ENCODE measurements around the gene NIT1.

NIT1 gene

GRCh38 chr1:161117759-161118581 lies at the start of gene NIT1, which contains the start of gene PFDN2:
NIT1 (plus strand) TSS chr1:161118105; CDS start chr1:161118177, 72 bp downstream.
PFDN2 (minus strand) TSS chr1:161118037; CDS start chr1:161118026, 11 bp downstream.
- peak; percentile 67 for DNase-seq

- no peak for DNase-seq
Observed at GRCh38 chr1:161068306-161069234, 49.3 kb upstream of the NIT1 start.

- no peak for DNase-seq
Observed at GRCh38 chr1:161069241-161069640, 48.7 kb upstream of the NIT1 start.

- DNase-seq = no peak
Observed at GRCh38 chr1:161069731-161070270, 48.1 kb upstream of the NIT1 start, which contains the start of gene ARHGAP30. ARHGAP30 (minus strand) TSS chr1:161069891; CDS start chr1:161069624, 267 bp downstream.

- DNase-seq = no peak
Observed at GRCh38 chr1:161070761-161071160, 47.1 kb upstream of the NIT1 start.

GRCh38 chr1:161071886-161072371 lies 46.0 kb upstream of the NIT1 start:
- DNase-seq = no peak

GRCh38 chr1:161072751-161073449 lies 45.0 kb upstream of the NIT1 start:
- DNase-seq = no peak

GRCh38 chr1:161073474-161074121 lies 44.3 kb upstream of the NIT1 start:
- no peak for DNase-seq

GRCh38 chr1:161074676-161075368 lies 43.1 kb upstream of the NIT1 start:
- DNase-seq = no peak

GRCh38 chr1:161076410-161076809 lies 41.5 kb upstream of the NIT1 start:
- no peak for DNase-seq

GRCh38 chr1:161077426-161077825 lies 40.5 kb upstream of the NIT1 start:
- no peak for DNase-seq

GRCh38 chr1:161079436-161080110 lies 38.3 kb upstream of the NIT1 start:
- no peak for DNase-seq

GRCh38 chr1:161080441-161081405 lies 37.2 kb upstream of the NIT1 start:
- DNase-seq = no peak

GRCh38 chr1:161081519-161081918 lies 36.4 kb upstream of the NIT1 start:
- no peak for DNase-seq

- DNase-seq = no peak
Observed at GRCh38 chr1:161082483-161082882, 35.4 kb upstream of the NIT1 start.

GRCh38 chr1:161082996-161083747 lies 34.7 kb upstream of the NIT1 start:
- no peak for DNase-seq

- DNase-seq = no peak
Observed at GRCh38 chr1:161083748-161084596, 33.9 kb upstream of the NIT1 start.

- DNase-seq = no peak
Observed at GRCh38 chr1:161084597-161084988, 33.3 kb upstream of the NIT1 start.

Data from DMS79 (cell line).